ENCODE measurements around the gene SLC30A9.

DNA sequence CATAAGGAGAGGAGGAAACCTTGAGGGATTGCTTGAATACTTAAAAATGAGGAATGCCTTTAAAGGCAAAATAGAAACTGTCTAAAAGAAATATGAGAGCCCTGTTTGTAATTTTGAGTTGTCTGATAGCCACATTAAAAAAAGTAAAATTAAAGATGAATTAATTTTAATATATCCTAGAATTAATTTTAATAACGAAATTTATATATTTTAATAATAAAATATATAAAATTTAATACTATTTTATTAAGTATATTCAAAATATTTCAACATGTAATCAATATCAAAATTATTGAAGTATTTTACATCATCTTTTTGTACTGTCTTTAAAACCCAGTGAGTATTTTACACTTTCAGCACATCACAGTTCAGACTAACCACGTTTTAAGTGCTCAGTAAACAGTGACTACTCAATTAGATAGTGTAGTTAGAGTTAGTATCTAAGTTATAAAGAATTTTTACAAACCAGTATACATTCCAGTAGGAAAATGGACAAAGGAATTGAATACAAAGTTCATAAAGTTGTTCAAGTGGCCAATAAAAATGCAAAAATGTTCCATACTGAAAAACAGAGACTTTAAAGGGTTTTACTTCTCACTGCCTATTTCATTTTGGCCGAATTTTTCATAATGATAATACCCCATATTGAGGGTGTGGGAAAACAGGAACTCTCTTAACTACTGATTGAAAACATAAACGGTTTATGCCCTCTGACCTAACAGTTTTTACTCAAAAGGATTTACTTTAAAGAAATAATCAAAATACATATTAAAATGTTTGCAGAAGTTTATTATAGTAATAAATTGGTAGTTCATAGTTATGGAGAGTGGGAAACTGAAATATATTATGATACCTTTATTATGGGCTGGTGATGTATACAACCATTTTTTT is 2.9 kb downstream of the SLC30A9 start:
- TF ChIP-seq GATA2 (IDR thresholded peaks at IDR 0.05; ENCODE audit: low read depth, low read length) (no peak), GATA3 (IDR thresholded peaks at IDR 0.05; ENCODE audit: low read depth, low read length) (no peak)

All from SH-SY5Y (cell line).